Fibroblast of peridontal ligament (primary cell): Measurements from ENCODE around the gene BCL7A.

Source experiments
- DNase-seq: peaks from one replicate; pipeline ENCODE4 v3.0.0-alpha.2; 2010; ENCODE audit errors: extremely low read depth

The BCL7A gene

DNA sequence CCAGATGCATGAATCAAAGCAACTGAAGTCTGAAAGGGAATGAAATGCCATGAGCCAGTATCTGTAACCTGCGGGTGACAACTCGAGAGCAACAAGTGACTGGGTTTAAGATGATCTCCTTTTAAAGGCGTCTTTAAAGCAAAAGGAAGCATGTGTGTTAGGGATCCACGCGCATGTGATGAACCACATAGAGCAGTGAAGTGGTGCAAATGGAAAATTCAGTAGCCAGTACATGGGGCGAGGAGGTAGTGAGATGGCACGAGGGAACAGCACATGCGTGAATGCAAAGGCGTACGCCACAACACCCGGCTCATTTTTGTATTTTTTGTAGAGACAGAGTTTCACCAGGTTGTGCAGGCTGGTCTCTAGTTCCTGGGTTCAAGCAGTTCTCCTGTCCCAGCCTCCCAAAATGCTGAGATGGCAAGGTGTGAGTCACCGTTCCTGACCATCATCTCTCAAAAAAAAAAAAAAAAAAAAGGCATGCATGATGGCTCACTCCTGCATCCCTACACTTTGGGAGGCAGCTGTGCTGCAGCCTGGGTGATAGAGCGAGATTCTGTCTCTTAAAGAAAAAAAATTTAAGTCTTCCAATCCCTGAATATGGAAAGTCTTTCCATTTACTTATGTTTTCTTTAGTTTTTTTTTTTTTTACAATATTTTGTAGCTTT is 24.6 kb upstream of the BCL7A start:
- DNase-seq, result no peak

DNA sequence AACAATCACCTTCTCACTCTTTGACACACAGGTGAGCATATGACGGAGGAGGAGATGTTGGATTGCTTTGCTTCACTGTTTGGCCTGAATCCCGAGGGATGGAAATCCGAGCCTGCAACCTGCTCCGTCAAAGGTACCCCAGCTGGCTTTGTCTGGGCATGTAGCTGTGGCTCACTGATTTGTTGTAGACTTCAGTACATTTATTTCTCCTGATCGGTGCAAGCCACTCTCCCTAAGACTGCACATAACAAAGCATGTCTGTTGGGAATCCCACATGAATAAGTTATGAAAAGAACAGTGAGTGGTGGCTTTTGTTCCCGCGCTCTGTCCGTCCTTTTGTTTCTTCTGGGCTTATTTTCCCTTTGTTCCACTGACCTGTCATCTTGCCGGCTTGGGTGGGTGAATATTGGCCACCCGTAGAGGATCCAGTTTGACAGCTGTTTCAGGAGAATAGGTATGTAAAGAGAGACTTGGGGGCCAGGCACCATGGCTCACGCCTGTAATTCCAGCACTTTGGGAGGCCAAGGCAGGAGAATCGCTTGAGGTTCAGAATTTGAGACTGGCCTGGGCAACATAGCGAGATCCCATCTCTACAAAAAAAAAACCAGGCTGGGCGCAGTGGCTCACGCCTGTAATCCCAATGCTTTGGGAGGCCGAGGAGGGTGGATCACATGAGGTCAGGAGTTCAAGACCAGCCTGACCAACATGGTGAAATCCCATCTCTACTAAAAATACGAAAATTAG is 20.0 kb upstream of the BCL7A start:
- no peak for DNase-seq

DNA sequence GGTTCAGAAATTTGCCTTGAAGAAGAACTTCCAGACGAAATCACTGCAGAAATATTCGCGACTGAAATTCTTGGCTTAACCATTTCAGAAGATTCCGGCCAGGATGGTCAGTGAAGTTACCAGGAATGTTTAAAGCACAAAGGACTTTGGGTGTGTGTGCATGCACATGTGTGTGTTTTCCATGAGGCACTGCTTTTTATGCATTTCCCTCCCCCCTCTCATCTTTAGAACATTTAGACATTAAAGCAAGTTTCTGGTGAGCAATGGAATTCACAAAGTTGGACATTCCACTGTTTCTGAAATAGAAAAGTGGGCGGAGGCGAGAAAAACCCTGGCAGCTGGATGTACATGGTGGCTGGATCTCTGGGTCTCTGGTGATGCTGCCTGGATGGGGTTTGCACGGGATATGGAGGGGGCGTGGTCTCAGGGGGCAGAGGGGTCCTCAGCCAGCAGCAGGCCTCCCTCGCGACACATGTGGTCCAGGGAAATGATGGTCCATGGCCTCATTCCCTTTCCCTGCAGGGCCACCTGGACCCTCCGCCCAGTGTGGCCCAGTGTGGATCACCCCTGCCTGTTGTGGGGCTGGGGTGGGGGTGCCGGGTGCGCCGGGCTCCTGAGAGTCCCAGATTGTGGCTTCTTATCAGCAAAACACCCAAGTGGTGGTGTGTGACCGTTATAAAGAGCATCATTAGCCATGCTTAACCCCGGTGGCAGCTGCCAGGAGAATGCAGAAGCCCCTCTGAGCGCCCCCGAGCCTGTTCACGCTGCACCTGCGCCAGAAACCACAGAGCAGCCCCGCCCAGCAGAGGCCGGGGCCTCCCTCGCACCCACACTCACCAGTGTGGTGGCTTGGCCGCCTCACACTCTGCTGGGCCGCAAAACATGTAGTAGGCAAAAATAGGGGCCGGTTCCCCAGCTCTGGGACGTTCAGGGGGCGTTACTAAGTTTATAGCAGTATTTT is 17.8 kb upstream of the BCL7A start:
- peak; percentile 36 for DNase-seq

DNA sequence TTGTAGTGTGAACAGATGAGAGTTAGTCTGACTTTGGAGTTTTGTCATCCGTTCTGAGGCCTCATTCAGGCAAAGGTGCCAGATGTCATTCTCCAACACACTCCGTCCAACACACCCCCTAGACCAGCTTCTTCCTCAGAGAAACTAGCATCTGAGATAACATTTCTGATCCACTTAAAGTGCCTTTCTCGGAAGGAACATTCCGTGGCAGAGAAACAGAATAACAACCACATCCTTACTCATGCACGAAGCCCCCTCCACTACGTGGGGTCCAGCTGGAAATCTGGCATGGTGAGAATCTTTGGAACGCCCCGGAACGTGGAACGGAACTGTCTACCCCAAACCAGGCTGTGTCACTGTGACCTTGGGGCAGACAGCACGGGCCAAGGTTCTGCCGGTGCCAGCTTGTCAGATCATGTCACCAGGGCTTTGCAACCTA is 17.0 kb upstream of the BCL7A start:
- no peak for DNase-seq

DNA sequence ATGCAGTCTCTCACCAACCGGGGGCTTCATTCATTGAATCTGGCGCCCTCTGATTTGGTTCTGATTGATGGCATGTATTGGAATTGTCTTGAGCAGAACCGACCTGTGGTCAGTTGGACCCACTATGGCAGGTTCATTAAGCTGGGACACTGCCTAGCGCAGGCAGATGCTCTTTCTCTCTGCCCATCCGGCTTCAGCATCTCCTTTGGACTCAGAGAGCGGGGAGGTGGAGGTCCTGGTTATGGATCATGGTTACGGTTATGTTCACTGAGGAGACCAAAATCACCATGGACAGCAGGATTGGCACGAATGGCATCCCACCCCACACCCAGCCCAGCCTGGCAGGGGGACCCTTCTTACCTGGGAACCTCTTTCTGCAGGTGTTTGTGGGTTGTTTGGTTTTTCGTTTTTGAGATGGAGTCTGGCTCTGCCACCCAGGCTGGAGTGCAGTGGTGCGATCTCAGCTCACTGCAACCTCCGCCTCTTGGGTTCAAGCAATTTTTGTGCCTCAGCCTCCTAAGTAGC is 16.4 kb upstream of the BCL7A start:
- DNase-seq, result no peak

DNA sequence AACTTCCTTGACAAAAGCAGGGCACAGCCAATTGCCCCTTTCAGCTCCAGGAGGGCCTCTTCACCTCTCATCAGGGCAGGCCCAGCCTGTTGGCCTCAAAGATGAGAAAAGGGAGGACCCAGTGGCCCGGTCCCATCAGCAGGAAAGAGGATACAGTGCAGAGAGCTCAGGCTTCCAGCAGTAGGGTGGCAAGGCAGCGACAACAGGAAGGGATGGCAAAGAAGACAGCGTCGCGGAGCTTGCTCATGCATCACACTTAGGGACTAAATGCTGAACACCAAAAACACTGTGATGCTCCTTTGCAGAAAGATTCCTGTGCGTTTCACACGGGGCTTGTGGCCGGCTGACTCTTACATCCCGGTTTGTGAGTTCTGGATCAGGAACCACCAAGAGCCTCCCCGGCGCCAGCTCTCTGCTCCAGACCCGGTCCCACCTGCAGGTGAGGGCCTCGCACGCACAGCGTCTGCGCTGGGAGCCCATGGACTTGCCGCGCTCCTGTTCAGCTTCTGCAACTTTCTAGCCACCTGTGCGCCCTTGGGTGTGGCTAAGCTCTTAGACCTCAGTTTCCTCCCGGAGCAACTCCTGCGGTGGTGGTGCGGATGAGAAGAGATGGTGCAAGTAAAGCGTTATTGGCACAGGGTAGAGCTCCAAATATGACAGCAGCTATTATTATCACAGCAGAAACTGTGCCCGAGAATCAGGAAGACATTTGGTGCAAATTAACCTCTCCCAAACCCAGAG is 15.3 kb upstream of the BCL7A start:
- no peak for DNase-seq

DNA sequence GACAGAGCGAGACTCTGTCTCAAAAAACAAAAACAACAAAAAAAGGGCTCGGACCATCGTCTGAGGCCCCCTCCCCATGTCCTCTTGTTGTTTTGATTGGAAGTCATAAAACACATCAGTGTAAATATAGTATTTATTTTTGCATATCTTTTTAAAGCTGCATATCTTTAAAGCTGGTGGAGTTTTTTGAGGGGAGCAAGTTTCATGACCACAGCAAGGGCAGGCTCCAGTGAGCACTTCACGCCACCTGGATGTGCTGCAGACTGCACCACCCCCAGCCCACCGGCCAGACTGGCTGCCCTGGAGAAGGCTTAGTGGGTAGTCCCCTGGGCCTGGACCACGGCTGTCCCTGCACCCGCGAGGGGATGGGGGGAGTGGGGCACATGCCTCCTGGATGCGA is 11.9 kb upstream of the BCL7A start:
- DNase-seq, result no peak

DNA sequence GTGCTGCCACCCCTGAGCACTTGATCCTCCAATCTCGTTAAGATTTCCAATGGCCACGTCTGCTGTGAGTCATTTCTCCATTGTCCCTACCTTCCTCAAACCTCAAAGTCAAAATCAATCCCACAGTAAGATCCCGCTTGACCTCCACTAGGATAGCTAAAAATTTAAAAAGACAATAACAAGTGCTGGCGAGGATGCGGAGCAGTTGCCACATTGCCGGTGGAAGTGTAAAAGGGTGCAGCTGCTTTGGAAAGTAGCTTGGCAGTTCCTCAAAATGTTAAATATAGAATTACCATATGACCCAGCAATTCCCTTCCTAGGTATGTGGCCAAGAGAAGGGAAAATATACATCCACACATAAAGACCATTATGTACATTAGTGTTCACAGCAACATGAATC is 9.5 kb upstream of the BCL7A start:
- DNase-seq, result no peak

DNA sequence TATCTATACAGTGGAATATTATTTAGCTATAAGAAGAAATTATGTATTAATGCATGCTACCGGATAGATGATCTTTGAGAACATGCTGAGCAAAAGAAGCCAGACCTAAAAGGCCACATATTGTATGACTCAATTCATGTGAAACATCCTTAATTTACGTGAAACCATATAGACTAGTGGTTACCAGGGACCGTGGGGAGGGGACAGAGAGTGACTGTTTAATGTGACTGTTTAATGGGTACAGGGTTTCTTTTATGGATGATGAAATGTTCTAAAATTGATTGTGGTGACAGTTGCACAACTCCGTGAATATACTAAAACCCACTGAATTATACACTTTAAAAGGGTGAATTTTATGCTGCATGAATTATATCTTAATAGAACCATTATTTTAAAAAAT is 8.5 kb upstream of the BCL7A start:
- no peak for DNase-seq

DNA sequence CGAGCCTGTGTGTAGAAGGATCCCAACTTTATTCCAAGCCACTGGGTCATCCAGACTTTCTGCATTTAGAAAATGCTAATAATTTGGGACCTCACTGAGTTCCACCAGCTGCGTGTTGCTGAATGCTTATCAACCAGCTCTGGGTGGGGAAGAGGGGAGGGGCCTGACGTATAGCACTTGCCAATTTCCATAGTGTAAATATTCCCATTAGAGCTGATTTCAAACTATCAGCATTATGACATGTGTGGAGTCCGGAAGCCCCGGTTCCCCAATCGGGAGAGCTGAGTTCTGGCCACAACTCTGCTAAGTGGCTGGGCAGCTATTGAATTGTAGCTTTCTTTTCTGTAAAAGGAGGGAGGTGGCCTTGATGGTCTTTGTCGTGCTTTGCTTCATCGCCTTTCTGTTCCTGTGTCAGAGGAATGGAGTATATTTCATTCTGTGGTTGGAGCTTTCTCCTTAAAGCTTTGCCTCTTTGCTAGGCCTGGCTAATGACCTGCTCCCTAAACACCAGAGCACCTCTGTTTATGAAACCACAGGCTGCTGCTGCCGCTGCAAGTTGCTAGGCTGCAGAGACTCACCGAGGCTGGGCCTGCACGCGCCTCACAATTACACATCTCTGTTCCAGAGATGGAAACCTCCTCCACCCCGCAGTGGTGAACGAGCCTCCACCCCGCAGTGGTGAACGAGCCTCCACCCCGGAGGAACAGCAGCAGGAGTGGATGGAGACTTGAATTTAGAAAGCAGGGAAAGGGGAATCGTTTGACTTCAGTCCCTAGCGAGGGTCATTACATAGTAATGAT is 7.7 kb upstream of the BCL7A start:
- no peak for DNase-seq

DNA sequence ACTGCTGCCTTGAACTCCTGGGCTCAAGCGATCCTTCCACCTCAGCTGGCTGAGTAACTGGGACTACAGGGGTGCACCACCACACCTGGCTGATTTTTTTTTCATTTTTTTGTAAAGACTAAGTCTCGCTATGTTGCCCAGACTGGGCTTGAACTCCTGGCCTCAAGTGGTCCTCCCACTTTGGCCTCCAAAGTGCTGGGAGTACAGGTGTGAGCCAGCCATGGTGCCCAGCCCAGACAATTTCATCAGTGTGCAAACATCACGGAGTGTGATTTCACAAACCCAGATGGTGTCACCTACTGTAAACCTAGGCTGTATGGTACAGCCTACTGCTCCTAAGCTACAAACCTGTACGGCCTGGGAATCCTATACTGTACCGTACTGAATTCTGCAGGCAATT is 6.9 kb upstream of the BCL7A start:
- DNase-seq, result no peak

DNA sequence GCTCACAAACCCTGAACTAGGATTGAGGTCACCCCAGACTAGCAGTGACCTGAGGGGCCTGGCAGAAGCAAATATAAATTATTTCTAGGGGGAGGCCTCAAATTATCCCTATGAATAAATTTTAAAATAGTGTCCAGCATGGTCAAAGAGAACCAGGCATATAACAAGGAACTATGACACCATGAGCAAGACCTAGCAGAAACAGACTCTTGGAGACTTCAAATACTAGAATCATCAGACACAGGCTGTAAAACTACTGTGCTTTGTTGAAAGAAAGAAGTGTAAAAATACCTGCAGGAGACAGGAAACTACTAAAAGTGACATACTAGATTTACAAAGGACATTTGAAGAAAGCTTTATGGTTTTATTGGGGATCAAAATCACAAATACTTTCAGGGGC is 3.2 kb upstream of the BCL7A start:
- DNase-seq, result no peak

DNA sequence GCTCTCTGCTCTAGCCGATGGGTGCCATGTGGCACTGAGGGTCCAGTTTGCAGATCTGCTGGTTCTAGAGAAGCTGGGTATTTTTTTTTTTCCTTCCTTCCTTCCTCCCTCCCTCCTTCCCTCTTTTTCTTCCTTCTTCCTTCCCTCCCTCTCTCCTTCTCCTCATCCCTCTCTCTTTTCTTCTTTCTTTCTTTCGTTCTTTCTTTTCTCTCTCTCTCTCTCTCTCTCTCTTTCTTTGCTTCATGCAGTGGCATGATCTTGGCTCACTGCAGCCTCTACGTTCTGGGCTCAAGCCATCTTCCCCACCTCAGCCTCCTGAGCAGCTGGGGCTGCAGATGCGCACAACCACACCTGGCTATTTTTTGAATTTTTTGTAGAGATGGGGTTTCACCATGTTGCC is 2.7 kb upstream of the BCL7A start:
- no peak for DNase-seq

DNA sequence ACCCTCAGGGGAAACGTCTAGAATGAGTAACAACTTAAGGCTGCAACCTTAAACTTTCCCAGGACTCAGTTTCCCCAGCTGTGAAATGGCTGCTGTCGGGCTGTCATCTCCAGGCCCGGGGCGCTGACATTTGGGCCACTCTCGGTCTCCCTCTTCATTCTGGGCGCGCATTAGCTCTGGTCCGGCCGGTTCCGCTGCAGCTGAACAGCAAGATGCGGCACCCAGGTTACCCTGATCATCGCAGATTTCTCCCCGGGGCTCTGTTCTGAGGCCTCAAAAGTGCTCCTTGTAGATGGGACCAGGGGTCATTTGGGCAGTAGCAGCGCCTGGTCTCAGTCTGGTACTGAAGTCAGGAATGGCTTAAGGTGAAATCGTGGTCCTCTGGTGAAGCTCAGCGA is 890 bp upstream of the BCL7A start:
- no peak for DNase-seq

DNA sequence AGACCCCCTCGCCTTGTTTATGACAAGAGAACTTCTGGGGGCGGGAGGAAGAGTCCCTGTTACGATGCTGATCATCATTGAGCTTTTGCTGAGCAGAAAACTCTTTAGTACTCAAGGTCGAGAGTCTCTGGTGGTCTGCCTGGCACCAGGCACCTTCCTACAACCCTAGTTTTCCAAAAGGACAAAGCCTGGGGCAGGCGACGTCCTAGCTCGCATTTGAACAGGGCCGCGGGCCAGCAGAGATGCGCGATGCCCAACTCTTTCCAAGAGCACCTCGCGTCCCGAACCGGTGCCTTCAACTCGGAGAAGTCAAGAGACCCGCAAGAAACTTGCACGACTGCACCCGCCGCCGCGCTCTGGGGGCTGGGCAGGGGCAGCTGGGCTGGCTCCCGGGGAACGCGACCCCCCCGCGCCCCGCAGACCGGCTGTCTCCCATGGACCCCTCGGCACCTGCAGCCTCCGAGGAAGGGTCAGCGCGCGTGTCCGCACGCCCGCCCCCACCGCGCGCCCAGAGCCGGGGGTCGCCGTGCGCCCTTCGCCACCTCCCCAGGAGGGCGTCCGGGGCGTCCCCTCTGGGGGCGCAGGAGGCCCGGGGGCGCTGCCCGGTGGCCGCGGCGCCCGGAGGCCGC is 377 bp upstream of the BCL7A start:
- DNase-seq, result peak; percentile 16

DNA sequence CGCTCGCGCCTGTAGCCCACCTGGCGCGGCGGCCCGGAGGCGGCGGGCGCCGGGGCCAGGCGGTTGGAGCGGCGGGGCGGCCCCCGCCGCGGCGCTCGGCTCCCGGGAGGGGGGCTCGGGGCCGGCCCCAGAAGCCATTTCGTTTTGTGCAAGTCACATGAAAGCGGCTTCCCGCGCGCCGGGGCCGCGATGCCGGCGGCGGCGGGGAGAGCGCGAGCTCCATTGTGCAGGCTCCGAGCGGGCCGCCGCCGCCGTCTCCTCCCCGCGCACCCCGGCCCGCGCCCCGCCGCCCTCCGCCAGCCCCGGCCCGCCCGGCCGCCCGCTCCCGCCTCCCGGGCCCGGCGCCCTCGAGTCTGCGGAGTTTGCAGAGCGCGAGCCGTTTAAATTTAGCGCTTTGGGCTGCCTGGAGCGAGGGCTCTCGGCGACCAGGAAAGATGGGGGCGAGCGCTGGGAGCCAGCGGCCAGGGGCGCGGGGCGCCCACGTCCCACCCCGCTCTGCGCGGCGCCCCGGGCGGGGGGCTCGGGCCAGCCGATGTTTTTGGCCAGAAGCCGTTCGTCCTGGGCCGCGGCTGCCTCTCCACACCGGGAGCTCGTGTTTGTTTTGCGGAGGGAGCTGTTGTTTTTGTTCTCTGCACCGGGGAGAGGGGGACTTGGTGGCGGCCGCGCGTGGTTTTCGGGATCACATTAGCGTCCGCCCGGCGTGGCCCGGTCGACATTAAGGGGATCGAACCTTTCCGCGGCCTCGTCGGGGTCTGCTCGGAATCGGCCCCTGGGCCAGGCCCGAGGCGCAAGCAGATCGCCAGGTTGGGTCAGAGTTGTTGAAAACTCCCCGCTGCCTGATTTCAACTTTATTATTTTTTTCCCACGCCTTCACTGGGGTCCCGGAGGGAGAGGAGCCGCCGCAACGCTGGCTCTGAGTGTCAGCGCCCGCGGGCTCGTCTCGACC is 982 bp downstream of the BCL7A start:
- DNase-seq, result peak; percentile 9

DNA sequence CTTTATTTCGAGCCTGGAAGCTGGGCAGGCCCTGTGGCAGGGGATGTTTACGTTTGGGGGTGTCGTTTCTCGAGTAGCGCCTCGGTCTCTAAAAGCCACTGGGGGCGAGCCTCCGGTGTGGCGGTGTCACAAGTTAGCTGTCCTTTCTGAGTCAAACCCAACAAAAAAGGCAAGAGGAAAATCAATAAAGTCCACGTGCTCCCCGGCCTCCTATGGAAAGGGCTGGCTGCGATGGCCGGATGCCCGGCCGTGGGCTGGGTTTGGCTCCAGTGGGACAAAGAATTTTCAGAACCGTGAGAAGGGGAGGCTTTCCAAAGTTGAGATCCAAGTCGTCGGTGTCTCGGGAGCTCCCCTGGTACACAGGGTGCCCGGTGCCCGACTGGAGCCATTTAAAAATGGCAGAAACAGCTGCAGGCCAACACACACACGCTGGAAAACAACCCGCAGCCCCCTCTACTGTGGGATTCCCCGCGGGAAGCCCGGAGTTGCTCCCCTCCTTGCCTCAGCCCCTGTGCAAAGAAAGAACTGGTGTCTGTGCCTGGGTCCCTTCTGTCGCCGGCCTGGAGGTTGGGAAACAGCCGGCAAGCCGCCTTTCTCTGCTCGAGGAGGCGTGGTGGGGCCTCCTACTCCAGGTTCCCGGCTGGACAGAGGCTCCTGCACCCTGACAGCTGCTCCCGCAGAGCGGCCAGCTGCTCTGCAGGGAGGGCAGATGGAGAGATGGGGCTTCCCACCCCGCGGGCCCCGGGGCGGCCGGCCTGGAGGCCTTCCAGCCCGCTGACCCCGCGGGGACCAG is 1.9 kb downstream of the BCL7A start:
- DNase-seq, result peak; percentile 80

DNA sequence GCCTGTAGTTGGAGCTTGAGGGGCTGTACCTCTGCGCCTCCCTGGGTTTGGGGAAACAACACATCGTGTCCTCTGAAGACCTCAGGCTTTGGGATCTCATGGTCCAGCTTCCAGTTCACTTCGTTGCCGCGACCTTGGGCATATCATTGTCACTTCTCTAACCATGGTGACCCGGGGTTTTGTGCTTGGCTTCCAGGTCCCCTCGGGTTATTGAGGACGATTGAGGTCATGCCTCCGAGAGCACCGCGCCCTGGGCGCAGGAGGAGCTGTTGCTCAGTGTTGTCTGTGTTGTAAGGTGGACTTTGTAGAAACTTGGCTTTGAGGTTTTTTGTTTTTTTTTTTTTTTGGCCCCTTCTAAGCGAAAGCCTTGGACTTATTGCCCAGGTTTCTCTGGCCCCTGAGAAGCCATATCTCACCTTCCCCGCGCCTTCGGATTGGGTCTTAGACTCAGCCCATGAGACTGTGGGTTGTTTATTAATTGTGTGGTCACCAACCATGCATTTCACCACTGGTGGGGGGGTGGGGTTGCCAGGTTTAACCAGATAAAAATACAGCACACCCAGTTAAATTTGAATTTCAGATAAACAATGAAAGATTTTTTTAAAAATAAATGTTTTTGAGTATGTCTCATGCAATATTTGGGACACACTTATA is 2.6 kb downstream of the BCL7A start:
- DNase-seq, result no peak
